Vagina (tissue), 2 donors: Measurements from ENCODE around the gene DPEP1. TPM values are rescaled to one million over a fixed set of nuclear protein-coding genes. Genes with fewer than 3 reads are reported as not detected.
"Not testable (repeated sequence)": the region's sequence is repeated elsewhere in the genome, so short reads cannot be mapped to it uniquely, and the experiment has no call there.

Experiments used
- DNase-seq, 2 donors: peaks; one replicate each; pipeline ENCODE4 v3.0.0-alpha.2; 2017; ENCODE audit errors: extremely low spot score in 2 of 2
- H3K27ac ChIP-seq: fragments of 200-600 bp; sonication (generic); one replicate; pipeline ENCODE4 v1.5.1; 2019
- H3K27me3 ChIP-seq: fragments of 200-600 bp; sonication (generic); one replicate; pipeline ENCODE4 v1.5.1; 2019
- H3K36me3 ChIP-seq, 2 donors: fragments of 200-600 bp; sonication (generic); one replicate each; pipeline ENCODE4 v1.5.1; 2017 to 2019
- H3K4me1 ChIP-seq: fragments of 200-600 bp; sonication (generic); one replicate; pipeline ENCODE4 v1.5.1; 2019
- H3K4me3 ChIP-seq, 2 donors: fragments of 200-600 bp; sonication (generic); 1 replicate in 1 of 2; 2 replicates in 1 of 2; pipeline ENCODE4 v1.5.1; 2016 to 2019
- H3K9me3 ChIP-seq: fragments of 200-600 bp; sonication (generic); one replicate; pipeline ENCODE4 v1.5.1; 2019
- CTCF ChIP-seq, 3 experiments: fragments of 450-650 bp in 2 of 3; fragments of 200-600 bp in 1 of 3; sonication (generic) in 1 of 3; IDR thresholded peaks; one replicate each; pipeline ENCODE4 v1.5.1; 2017 to 2019; ENCODE audit warnings: antibody characterized with exemption in 3 of 3, mild to moderate bottlenecking in 2 of 3, moderate library complexity in 2 of 3
- POLR2A ChIP-seq, 2 donors: fragments of 450-650 bp; IDR thresholded peaks; one replicate each; pipeline ENCODE4 v1.6.1; 2017; ENCODE audit warnings: antibody characterized with exemption in 2 of 2, mild to moderate bottlenecking in 2 of 2, moderate library complexity in 2 of 2
- POLR2AphosphoS5 ChIP-seq, 2 donors: sonication (generic); formaldehyde crosslinking; IDR thresholded peaks; one replicate each; pipeline ENCODE4 v1.9.0; 2017; ENCODE audit warnings: antibody characterized with exemption in 2 of 2, mild to moderate bottlenecking in 2 of 2, low read depth in 1 of 2; ENCODE audit not compliant: insufficient read depth in 1 of 2
- intact Hi-C: fragments of 100-400 bp; cut with DNase I; formaldehyde crosslinking; loops from one replicate; pipeline ENCODE4 v1.15.1; 2023
- total RNA-seq: library from RNA; depleted of rRNA; stranded (reverse); fragments of >200 nt; gene quantifications from one replicate; pipeline ENCODE4 v1.2.3, GENCODE V29; 2016

The DPEP1 gene
- total RNA-seq, 1 donor from 2014 or later = not detected

- no peaks in the 10 kb centered on the region for H3K9me3 ChIP-seq
- no peak overlapping the region for H3K4me3 ChIP-seq
- H3K27ac ChIP-seq = no peak overlapping the region
- no peaks in the 10 kb centered on the region for H3K27me3 ChIP-seq
- peaks cover 32% of the 10 kb centered on the region for H3K4me1 ChIP-seq
- intact Hi-C loops = no loop called here
- no peak for DNase-seq
- peaks cover 0 to 21% of the 10 kb centered on the region in 2 donors for H3K36me3 ChIP-seq
- TF ChIP-seq POLR2A (IDR thresholded peaks at IDR 0.05) = no peak
- no peak for TF ChIP-seq POLR2AphosphoS5 (IDR thresholded peaks at IDR 0.05; ENCODE audit: insufficient read depth in 1 of 2, low read depth in 1 of 2)
- no peak for TF ChIP-seq CTCF (IDR thresholded peaks at IDR 0.05)
These were observed 45.5 kb upstream of the DPEP1 start for GRCh38 chr16:89567656-89568594.

- intact Hi-C loops = no loop called here
These were observed 43.7 kb upstream of the DPEP1 start for GRCh38 chr16:89569506-89570341.

GRCh38 chr16:89570342-89570923, 43.0 kb upstream of the DPEP1 start:
- H3K4me1 ChIP-seq = peaks cover 20% of the 10 kb centered on the region
- no peaks in the 10 kb centered on the region for H3K27me3 ChIP-seq
- no peak overlapping the region for H3K4me3 ChIP-seq
- TF ChIP-seq POLR2A (IDR thresholded peaks at IDR 0.05) (no peak), POLR2AphosphoS5 (IDR thresholded peaks at IDR 0.05; ENCODE audit: insufficient read depth in 1 of 2, low read depth in 1 of 2) (no peak), CTCF (IDR thresholded peaks at IDR 0.05) (no peak)
- no peak for DNase-seq
- H3K36me3 ChIP-seq = no peaks in the 10 kb centered on the region
- H3K27ac ChIP-seq = no peak overlapping the region
- no peaks in the 10 kb centered on the region for H3K9me3 ChIP-seq
- intact Hi-C loops = no loop called here

More at GRCh38 chr16:89569506-89570341, 43.7 kb upstream of the DPEP1 start:
- no peaks in the 10 kb centered on the region for H3K27me3 ChIP-seq
- H3K27ac ChIP-seq = no peak overlapping the region
- H3K4me3 ChIP-seq = no peak overlapping the region
- no peaks in the 10 kb centered on the region for H3K9me3 ChIP-seq
- TF ChIP-seq POLR2A (IDR thresholded peaks at IDR 0.05) (no peak), CTCF (IDR thresholded peaks at IDR 0.05) (no peak), POLR2AphosphoS5 (IDR thresholded peaks at IDR 0.05; ENCODE audit: insufficient read depth in 1 of 2, low read depth in 1 of 2) (no peak)
- peaks cover 0 to 3% of the 10 kb centered on the region in 2 donors for H3K36me3 ChIP-seq
- H3K4me1 ChIP-seq = peaks cover 20% of the 10 kb centered on the region
- DNase-seq = no peak

- H3K27me3 ChIP-seq, H3K9me3 ChIP-seq, DNase-seq, intact Hi-C loops, H3K27ac ChIP-seq, H3K4me3 ChIP-seq, H3K36me3 ChIP-seq: not testable (repeated sequence)
- H3K4me1 ChIP-seq = peaks cover 17% of the 10 kb centered on the region
These were observed 42.4 kb upstream of the DPEP1 start for GRCh38 chr16:89570983-89571598.

GRCh38 chr16:89571636-89572035, 41.8 kb upstream of the DPEP1 start:
- peaks cover 3% of the 10 kb centered on the region for H3K27me3 ChIP-seq
- intact Hi-C loops = no loop called here
- H3K9me3 ChIP-seq = no peaks in the 10 kb centered on the region
- no peak for DNase-seq
- H3K4me1 ChIP-seq = peaks cover 18% of the 10 kb centered on the region
- H3K4me3 ChIP-seq = no peak overlapping the region
- TF ChIP-seq CTCF (IDR thresholded peaks at IDR 0.05) = no peak
- TF ChIP-seq POLR2A (IDR thresholded peaks at IDR 0.05) = no peak
- no peak for TF ChIP-seq POLR2AphosphoS5 (IDR thresholded peaks at IDR 0.05; ENCODE audit: insufficient read depth in 1 of 2, low read depth in 1 of 2)
- no peak overlapping the region for H3K27ac ChIP-seq
- no peaks in the 10 kb centered on the region for H3K36me3 ChIP-seq
